ENCODE data around the gene FGFBP1. TPM values are rescaled to one million over a fixed set of nuclear protein-coding genes. Genes with fewer than 3 reads are reported as not detected.

The FGFBP1 gene
- total RNA-seq, 6 donors from 2014 or later: 3.1 to 14.4 (median 4.9) TPM; not detected in 2

DNA sequence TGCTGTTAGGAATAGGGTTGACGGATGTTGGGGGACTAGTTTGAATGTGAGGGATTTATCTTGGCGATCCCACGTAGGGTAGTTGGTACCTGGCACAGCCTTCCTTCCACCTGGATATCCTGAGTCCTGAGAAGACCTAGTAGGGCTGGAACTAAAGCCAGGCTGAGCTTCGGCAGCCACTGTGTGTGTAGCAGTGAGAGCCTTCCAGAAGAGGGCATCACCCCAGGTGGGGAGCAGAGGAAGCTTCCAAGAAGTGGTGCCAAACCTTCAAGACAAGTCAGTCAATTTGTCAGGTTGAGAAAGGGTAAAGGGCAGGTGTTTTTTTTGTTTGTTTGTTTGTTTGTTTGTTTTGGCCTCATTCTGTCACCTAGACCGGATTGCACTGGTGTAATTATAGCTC, 25.6 kb upstream of the FGFBP1 start:
- H3K4me1 ChIP-seq: no peaks in the 10 kb centered on the region
- 81 to 84% methylated on average over 5 of the region's 5 CpGs for WGBS, 2 donors
- ATAC-seq (ENCODE audit: low FRiP score in 2 of 2) (no peak), DNase-seq (no peak)
- no peaks in the 10 kb centered on the region for H3K36me3 ChIP-seq
- H3K27ac ChIP-seq: no peak overlapping the region
- no peak overlapping the region for H3K4me3 ChIP-seq
- H3K9me3 ChIP-seq: peaks cover 0 to 4% (median 0%) of the 10 kb centered on the region in 4 donors
- TF ChIP-seq EP300 (IDR thresholded peaks at IDR 0.05): no peak
- TF ChIP-seq, protein P1, sequence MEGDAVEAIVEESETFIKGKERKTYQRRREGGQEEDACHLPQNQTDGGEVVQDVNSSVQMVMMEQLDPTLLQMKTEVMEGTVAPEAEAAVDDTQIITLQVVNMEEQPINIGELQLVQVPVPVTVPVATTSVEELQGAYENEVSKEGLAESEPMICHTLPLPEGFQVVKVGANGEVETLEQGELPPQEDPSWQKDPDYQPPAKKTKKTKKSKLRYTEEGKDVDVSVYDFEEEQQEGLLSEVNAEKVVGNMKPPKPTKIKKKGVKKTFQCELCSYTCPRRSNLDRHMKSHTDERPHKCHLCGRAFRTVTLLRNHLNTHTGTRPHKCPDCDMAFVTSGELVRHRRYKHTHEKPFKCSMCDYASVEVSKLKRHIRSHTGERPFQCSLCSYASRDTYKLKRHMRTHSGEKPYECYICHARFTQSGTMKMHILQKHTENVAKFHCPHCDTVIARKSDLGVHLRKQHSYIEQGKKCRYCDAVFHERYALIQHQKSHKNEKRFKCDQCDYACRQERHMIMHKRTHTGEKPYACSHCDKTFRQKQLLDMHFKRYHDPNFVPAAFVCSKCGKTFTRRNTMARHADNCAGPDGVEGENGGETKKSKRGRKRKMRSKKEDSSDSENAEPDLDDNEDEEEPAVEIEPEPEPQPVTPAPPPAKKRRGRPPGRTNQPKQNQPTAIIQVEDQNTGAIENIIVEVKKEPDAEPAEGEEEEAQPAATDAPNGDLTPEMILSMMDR (IDR thresholded peaks at IDR 0.05): no peak
- no peak for TF ChIP-seq POLR2AphosphoS5 (IDR thresholded peaks at IDR 0.05)
- no peak for TF ChIP-seq POLR2A (IDR thresholded peaks at IDR 0.05)
- no peaks in the 10 kb centered on the region for H3K27me3 ChIP-seq

DNA sequence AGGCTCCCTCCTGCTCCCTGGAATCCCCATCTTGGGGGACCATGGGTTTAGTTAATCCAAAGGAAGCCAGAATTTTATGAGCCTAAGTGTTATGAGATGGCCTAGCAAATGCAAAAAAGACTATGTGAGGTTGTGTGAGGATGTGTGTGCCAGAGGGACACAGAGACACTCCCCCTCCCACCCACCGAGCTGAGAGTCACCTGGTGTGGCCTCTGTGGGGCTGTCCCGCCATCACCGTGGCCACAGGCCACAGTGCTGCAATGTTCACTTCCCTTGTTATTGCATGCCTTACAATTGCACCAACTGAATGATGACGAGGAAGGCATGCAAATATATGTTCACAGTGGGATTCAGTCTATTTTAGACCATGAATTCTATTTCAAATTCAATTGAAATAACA, 25.0 kb upstream of the FGFBP1 start:
- WGBS, 2 donors: 45 to 51% methylated on average over 4 of the region's 4 CpGs
- no peaks in the 10 kb centered on the region for H3K27me3 ChIP-seq
- H3K4me1 ChIP-seq: no peaks in the 10 kb centered on the region
- H3K27ac ChIP-seq: no peak overlapping the region
- ATAC-seq (ENCODE audit: low FRiP score in 2 of 2) (peak; percentile 44 to 46), DNase-seq (peak in 1 of 2 donors; percentile 46)
- H3K9me3 ChIP-seq: peaks cover 0 to 4% (median 0%) of the 10 kb centered on the region in 4 donors
- TF ChIP-seq, protein P1 (IDR thresholded peaks at IDR 0.05): no peak
- TF ChIP-seq POLR2AphosphoS5 (IDR thresholded peaks at IDR 0.05): no peak
- no peak for TF ChIP-seq POLR2A (IDR thresholded peaks at IDR 0.05)
- TF ChIP-seq EP300 (IDR thresholded peaks at IDR 0.05): no peak
- no peak overlapping the region for H3K4me3 ChIP-seq
- no peaks in the 10 kb centered on the region for H3K36me3 ChIP-seq

DNA sequence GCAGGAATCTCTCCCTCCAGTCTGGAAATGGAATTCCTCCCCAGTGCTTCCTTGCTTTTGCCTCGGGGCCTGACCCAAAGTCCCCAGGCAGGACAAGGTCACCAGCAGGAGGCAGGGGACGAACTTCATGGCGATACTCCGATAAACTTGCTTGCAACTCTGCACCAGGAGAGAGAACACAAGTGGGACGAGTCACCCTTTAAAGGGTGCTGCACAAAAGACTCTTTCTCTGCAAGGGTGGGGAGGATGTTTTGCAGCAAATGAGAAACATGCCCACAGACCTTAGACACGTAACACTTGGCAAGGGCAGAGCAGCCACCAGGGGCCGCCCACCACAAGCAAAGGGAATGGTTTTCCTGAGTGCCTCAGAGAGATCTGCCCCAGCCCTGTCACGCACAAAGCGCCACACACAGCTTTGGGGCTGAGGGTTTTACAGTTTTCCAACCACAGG, 24.5 kb upstream of the FGFBP1 start, which contains the start of gene FGFBP2:
Gene FGFBP2, minus strand, starts transcription at position 175 of the 451 bp plus-strand sequence. Its CDS starts 46 bp downstream, at position 129.
- TF ChIP-seq EP300 (IDR thresholded peaks at IDR 0.05): no peak
- TF ChIP-seq, protein P1 (IDR thresholded peaks at IDR 0.05): peak in 3 of 6 experiments; percentile 8 to 18 (median 10)
- TF ChIP-seq POLR2AphosphoS5 (IDR thresholded peaks at IDR 0.05): no peak
- no peak for TF ChIP-seq POLR2A (IDR thresholded peaks at IDR 0.05)
- 41 to 50% methylated on average over 6 to 9 of the region's 9 CpGs for WGBS, 2 donors

DNA sequence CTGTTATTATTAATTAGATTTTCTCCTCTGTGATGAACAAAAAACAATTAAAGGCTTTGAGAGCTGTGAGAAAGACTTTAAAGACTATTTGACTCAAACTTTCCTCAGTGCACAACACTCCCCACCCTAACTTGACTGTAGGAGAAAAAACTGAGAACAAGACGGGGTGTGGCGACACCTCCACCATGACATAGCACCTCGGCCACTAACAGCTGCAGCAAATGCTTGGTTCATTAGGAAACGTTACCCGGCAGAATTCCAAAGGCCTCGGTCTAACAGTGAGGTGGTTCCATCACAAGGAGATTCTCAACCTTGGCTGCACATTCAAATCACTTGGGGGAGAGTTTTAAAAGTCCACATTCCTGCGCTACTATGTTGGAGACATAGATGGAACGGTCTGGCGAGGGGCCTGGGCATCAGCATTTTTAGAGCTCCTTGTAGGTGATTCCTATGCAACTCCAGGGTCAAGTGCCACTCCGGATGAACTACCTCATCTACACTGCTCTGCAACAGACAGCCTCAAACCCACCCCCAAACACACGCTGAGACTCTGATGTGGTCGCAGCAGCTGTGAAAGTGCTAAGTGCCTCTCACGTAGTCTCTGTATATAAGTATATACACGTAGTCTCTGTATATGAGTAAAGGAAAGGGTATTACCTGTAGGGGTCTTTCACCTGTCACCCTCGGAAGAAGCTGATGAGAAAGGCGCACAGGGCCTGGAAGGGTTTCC, 23.4 kb upstream of the FGFBP1 start:
- ATAC-seq (ENCODE audit: low FRiP score in 2 of 2): peak in 1 of 2 donors; percentile 49
- TF ChIP-seq EP300 (IDR thresholded peaks at IDR 0.05) (no peak), POLR2A (IDR thresholded peaks at IDR 0.05) (no peak), POLR2AphosphoS5 (IDR thresholded peaks at IDR 0.05) (no peak)
- TF ChIP-seq, protein P1 (IDR thresholded peaks at IDR 0.05): no peak
- Histone ChIP-seq H3K4me1 (no peaks in the 10 kb centered on the region), H3K27ac (peak overlapping the region in 1 of 4 donors; percentile 30), H3K36me3 (no peaks in the 10 kb centered on the region), H3K4me3 (no peak overlapping the region), H3K9me3 (peaks cover 0 to 4% (median 0%) of the 10 kb centered on the region in 4 donors), H3K27me3 (no peaks in the 10 kb centered on the region)
- DNase-seq: peak in 1 of 2 donors; percentile 32
- WGBS, 2 donors: 70% methylated on average over 16 of the region's 16 CpGs

More for the DNA sequence above, 24.5 kb upstream of the FGFBP1 start, which contains the start of gene FGFBP2:
- no peaks in the 10 kb centered on the region for H3K36me3 ChIP-seq
- no peak within 1 kb of the TSS for H3K4me3 ChIP-seq
- H3K9me3 ChIP-seq: peaks cover 0 to 4% (median 0%) of the 10 kb centered on the region in 4 donors
- H3K27ac ChIP-seq: peak within 1 kb of the TSS in 1 of 4 donors; percentile 30
- H3K4me1 ChIP-seq: no peaks in the 10 kb centered on the region
- DNase-seq: peak in 1 of 2 donors; percentile 31
- no peaks in the 10 kb centered on the region for H3K27me3 ChIP-seq
- ATAC-seq (ENCODE audit: low FRiP score in 2 of 2): peak; percentile 41 to 52

All from upper lobe of left lung (tissue), 6 donors.